ENCODE measurements around the gene SCAPER. TPM values are rescaled to one million over a fixed set of nuclear protein-coding genes. Genes with fewer than 3 reads are reported as not detected.

Gene SCAPER
- polyA plus RNA-seq, 2 of the 4 experiments (the other 2 are of a cell fraction) = 4.9 to 5.5 TPM

DNA sequence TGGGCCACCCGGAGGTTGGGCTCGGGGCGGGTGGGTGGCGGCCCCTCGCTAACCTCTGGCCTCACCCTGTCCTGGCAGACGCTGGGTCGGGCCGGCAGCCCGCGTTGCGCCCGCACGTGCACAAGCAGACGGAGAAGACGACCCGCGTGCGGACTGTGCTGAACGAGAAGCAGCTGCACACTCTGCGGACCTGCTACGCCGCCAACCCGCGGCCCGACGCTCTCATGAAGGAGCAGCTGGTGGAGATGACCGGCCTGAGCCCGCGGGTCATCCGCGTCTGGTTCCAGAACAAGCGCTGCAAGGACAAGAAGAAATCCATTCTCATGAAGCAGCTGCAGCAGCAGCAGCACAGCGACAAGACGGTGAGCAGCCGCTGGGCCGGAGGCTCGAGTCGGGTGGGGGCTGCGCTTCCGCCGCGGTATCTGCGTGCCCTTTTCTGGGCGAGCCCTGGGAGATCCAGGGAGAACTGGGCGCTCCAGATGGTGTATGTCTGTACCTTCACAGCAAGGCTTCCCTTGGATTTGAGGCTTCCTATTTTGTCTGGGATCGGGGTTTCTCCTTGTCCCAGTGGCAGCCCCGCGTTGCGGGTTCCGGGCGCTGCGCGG is 564.8 kb downstream of the SCAPER start:
- POLR2A ChIA-PET = no interaction called here
- no peak for FAIRE-seq
- no peak overlapping the region for H3K4me3 ChIP-seq

GRCh38 chr15:76339305-76340197 is 565.6 kb downstream of the SCAPER start:
- DNase-seq (ENCODE audit: low read depth in 1 of 2, low spot score in 1 of 2) (no peak), ATAC-seq (no peak), FAIRE-seq (no peak)
- Histone ChIP-seq H3K4me2 (no peak overlapping the region), H3K27ac (no peak overlapping the region), H3K4me3 (no peak overlapping the region), H3K9me3 (no peaks in the 10 kb centered on the region), H3K4me1 (peaks cover 18% of the 10 kb centered on the region)
- ChIA-PET POLR2A (no interaction called here), CTCF (interaction anchor here (0.6 kb wide), 1 partner anchor 254 kb away, joined by 3 read pairs; no protein-coding TSS in a partner anchor)
- 92% methylated on average over 48 of the region's 48 CpGs for WGBS (ENCODE audit: missing lambda C conversion rate)
- TF ChIP-seq KDM5A (IDR thresholded peaks at IDR 0.05) (no peak), NFE2L2 (conservative IDR thresholded peaks at IDR 0.05; ENCODE audit: low read length) (no peak), CHD4 (IDR thresholded peaks at IDR 0.05; ENCODE audit: borderline replicate concordance) (no peak), CTCF (IDR thresholded peaks at IDR 0.05) (no peak), CBX2 (IDR thresholded peaks at IDR 0.05; ENCODE audit: borderline replicate concordance, low read depth) (no peak), HOXA7 (CRISPR knock-in tag; IDR thresholded peaks at IDR 0.05) (no peak), FOXS1 (CRISPR knock-in tag; IDR thresholded peaks at IDR 0.05) (no peak), RAD21 (conservative IDR thresholded peaks at IDR 0.05 in 1 of 2, IDR thresholded peaks at IDR 0.05 in 1 of 2) (no peak), MAFK (IDR thresholded peaks at IDR 0.05; ENCODE audit: partially characterized antibody) (no peak), ZNF302 (CRISPR knock-in tag; IDR thresholded peaks at IDR 0.05) (no peak)
- TF ChIP-seq, protein P1, sequence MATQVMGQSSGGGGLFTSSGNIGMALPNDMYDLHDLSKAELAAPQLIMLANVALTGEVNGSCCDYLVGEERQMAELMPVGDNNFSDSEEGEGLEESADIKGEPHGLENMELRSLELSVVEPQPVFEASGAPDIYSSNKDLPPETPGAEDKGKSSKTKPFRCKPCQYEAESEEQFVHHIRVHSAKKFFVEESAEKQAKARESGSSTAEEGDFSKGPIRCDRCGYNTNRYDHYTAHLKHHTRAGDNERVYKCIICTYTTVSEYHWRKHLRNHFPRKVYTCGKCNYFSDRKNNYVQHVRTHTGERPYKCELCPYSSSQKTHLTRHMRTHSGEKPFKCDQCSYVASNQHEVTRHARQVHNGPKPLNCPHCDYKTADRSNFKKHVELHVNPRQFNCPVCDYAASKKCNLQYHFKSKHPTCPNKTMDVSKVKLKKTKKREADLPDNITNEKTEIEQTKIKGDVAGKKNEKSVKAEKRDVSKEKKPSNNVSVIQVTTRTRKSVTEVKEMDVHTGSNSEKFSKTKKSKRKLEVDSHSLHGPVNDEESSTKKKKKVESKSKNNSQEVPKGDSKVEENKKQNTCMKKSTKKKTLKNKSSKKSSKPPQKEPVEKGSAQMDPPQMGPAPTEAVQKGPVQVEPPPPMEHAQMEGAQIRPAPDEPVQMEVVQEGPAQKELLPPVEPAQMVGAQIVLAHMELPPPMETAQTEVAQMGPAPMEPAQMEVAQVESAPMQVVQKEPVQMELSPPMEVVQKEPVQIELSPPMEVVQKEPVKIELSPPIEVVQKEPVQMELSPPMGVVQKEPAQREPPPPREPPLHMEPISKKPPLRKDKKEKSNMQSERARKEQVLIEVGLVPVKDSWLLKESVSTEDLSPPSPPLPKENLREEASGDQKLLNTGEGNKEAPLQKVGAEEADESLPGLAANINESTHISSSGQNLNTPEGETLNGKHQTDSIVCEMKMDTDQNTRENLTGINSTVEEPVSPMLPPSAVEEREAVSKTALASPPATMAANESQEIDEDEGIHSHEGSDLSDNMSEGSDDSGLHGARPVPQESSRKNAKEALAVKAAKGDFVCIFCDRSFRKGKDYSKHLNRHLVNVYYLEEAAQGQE (IDR thresholded peaks at IDR 0.05) = no peak

More for the DNA sequence above, 564.8 kb downstream of the SCAPER start:
- ATAC-seq = no peak
- no peak for DNase-seq (ENCODE audit: low read depth in 1 of 2, low spot score in 1 of 2)
- Histone ChIP-seq H3K27ac (no peak overlapping the region), H3K9me3 (no peaks in the 10 kb centered on the region), H3K4me2 (no peak overlapping the region), H3K4me1 (peaks cover 15% of the 10 kb centered on the region)
- TF ChIP-seq CBX8 (IDR thresholded peaks at IDR 0.05) (no peak), RCOR1 (IDR thresholded peaks at IDR 0.05; ENCODE audit: low read depth, low read length) (no peak)
- 91% methylated on average over 53 of the region's 53 CpGs for WGBS (ENCODE audit: missing lambda C conversion rate)
- CTCF ChIA-PET = interaction anchor here (1.0 to 2.4 kb wide), 2 partner anchors 10 to 16 kb away, joined by 3 to 8 read pairs; no protein-coding TSS in a partner anchor

DNA sequence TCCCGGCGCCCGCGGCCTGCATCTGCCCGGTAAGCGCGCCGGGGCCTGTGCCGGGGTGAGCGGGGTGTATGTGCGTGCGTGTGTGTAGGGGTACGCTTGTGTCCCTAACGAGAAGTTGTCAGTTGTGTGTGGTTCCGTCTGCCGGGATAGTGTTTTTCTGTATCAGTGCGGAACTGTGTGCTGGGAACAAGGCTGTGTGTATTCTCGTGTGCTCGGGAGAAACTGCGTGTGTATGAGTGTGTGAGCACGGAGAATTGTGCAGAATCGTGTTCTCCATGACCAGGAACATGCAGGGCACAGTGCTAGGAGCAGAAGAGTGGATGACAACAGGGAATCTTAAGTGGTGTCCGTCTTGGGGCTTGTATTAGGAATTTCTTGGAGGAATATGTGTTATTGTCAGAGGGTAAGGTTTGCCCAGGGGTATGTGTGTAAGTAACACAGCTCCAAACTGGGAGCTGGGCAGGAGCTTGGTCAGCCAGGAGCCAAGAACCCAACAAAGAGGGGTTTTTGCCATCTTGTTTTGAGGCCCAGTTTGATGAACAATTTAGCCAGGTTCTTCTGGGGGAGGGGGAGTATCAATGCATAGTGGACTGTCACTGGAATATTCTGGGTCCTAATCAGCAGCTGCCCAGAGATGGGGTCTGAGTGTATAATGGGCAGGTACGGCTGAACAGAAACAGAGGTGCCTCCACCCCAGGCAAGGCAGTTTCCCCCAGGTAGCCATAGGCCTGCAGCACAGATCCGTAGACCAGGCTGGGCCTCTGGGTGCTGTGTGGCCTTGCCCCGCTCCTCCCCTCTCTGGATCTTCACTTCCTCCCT is 566.4 kb downstream of the SCAPER start:
- H3K4me1 ChIP-seq = peaks cover 26% of the 10 kb centered on the region
- ChIA-PET CTCF (interaction anchor here (0.6 kb wide), 1 partner anchor 253 kb away, joined by 3 read pairs; no protein-coding TSS in a partner anchor), POLR2A (no interaction called here)
- no peaks in the 10 kb centered on the region for H3K9me3 ChIP-seq
- no peak for DNase-seq (ENCODE audit: low read depth in 1 of 2, low spot score in 1 of 2)
- no peak for FAIRE-seq
- 96% methylated on average over 26 of the region's 26 CpGs for WGBS (ENCODE audit: missing lambda C conversion rate)
- ATAC-seq = no peak
- peak overlapping the region; percentile 89; the same call in 2 of the 3 replicates for H3K4me2 ChIP-seq
- TF ChIP-seq RAD21 (conservative IDR thresholded peaks at IDR 0.05 in 1 of 2, IDR thresholded peaks at IDR 0.05 in 1 of 2) = no peak
- no peak for TF ChIP-seq HOXA7 (CRISPR knock-in tag; IDR thresholded peaks at IDR 0.05)
- no peak for TF ChIP-seq SREBF2 (IDR thresholded peaks at IDR 0.05)
- no peak for TF ChIP-seq KDM1A (IDR thresholded peaks at IDR 0.05; ENCODE audit: low read depth)
- no peak for TF ChIP-seq ZFP36 (IDR thresholded peaks at IDR 0.05; ENCODE audit: borderline replicate concordance, partially characterized antibody)
- no peak for TF ChIP-seq HDAC2 (IDR thresholded peaks at IDR 0.05)
- TF ChIP-seq HEYL (CRISPR knock-in tag; IDR thresholded peaks at IDR 0.05) = no peak
- no peak for TF ChIP-seq RNF2 (IDR thresholded peaks at IDR 0.05; ENCODE audit: borderline replicate concordance, low read depth)
- no peak for TF ChIP-seq TFCP2L1 (CRISPR knock-in tag; IDR thresholded peaks at IDR 0.05)
- TF ChIP-seq CBX8 (IDR thresholded peaks at IDR 0.05) = no peak
- no peak overlapping the region for H3K27ac ChIP-seq
- H3K4me3 ChIP-seq = no peak overlapping the region

Data from A549 (cell line).